ENCODE measurements around the gene SNAPC4. TPM values are rescaled to one million over a fixed set of nuclear protein-coding genes. Genes with fewer than 3 reads are reported as not detected.

The SNAPC4 gene
- total and polyA plus RNA-seq, 3 donors from 2014 or later = 21.2 to 35.9 (median 29.5) TPM

GRCh38 chr9:136405481-136405880, 5.5 kb upstream of the SNAPC4 start:
- intact Hi-C loops (cut with DNase I; ENCODE audit: low total_unique reads) = no loop called here

GRCh38 chr9:136404801-136405136, 4.8 kb upstream of the SNAPC4 start:
- WGBS, 2 donors = 82 to 91% methylated on average over 5 to 14 of the region's 14 CpGs
- DNase-seq = no peak
- intact Hi-C loops (cut with DNase I; ENCODE audit: low total_unique reads) = no loop called here
- Histone ChIP-seq H3K4me1 (peaks cover 13% of the 10 kb centered on the region), H3K27me3 (no peaks in the 10 kb centered on the region), H3K36me3 (ENCODE audit: low read depth, missing control alignments) (no peaks in the 10 kb centered on the region), H3K27ac (no peak overlapping the region), H3K4me3 (no peak overlapping the region), H3K9me3 (no peaks in the 10 kb centered on the region)
- TF ChIP-seq, protein P1, sequence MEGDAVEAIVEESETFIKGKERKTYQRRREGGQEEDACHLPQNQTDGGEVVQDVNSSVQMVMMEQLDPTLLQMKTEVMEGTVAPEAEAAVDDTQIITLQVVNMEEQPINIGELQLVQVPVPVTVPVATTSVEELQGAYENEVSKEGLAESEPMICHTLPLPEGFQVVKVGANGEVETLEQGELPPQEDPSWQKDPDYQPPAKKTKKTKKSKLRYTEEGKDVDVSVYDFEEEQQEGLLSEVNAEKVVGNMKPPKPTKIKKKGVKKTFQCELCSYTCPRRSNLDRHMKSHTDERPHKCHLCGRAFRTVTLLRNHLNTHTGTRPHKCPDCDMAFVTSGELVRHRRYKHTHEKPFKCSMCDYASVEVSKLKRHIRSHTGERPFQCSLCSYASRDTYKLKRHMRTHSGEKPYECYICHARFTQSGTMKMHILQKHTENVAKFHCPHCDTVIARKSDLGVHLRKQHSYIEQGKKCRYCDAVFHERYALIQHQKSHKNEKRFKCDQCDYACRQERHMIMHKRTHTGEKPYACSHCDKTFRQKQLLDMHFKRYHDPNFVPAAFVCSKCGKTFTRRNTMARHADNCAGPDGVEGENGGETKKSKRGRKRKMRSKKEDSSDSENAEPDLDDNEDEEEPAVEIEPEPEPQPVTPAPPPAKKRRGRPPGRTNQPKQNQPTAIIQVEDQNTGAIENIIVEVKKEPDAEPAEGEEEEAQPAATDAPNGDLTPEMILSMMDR (IDR thresholded peaks at IDR 0.05) = no peak
- no peak for TF ChIP-seq POLR2A (IDR thresholded peaks at IDR 0.05)

More at GRCh38 chr9:136405481-136405880, 5.5 kb upstream of the SNAPC4 start:
- H3K27ac ChIP-seq = no peak overlapping the region
- H3K9me3 ChIP-seq = no peaks in the 10 kb centered on the region
- H3K36me3 ChIP-seq (ENCODE audit: low read depth, missing control alignments) = no peaks in the 10 kb centered on the region
- no peak overlapping the region for H3K4me3 ChIP-seq
- no peak for DNase-seq
- peaks cover 11% of the 10 kb centered on the region for H3K4me1 ChIP-seq
- 77 to 80% methylated on average over 7 of the region's 7 CpGs for WGBS, 2 donors
- no peaks in the 10 kb centered on the region for H3K27me3 ChIP-seq
- TF ChIP-seq, protein P1 (IDR thresholded peaks at IDR 0.05) = no peak
- TF ChIP-seq POLR2A (IDR thresholded peaks at IDR 0.05) = no peak

- intact Hi-C loops (cut with DNase I; ENCODE audit: low total_unique reads) = no loop called here
- H3K36me3 ChIP-seq (ENCODE audit: low read depth, missing control alignments) = no peaks in the 10 kb centered on the region
- H3K9me3 ChIP-seq = no peaks in the 10 kb centered on the region
- no peaks in the 10 kb centered on the region for H3K27me3 ChIP-seq
- 90 to 92% methylated on average over 15 to 32 of the region's 32 CpGs for WGBS, 2 donors
- peaks cover 8% of the 10 kb centered on the region for H3K4me1 ChIP-seq
- H3K4me3 ChIP-seq = no peak overlapping the region
- TF ChIP-seq POLR2A (IDR thresholded peaks at IDR 0.05) = no peak
- no peak overlapping the region for H3K27ac ChIP-seq
- DNase-seq = no peak
These were observed 4.2 kb upstream of the SNAPC4 start for GRCh38 chr9:136403915-136404800.

- Histone ChIP-seq H3K36me3 (ENCODE audit: low read depth, missing control alignments) (no peaks in the 10 kb centered on the region), H3K4me3 (no peak overlapping the region), H3K27me3 (no peaks in the 10 kb centered on the region), H3K4me1 (peaks cover 13% of the 10 kb centered on the region), H3K27ac (no peak overlapping the region), H3K9me3 (no peaks in the 10 kb centered on the region)
- intact Hi-C loops (cut with DNase I; ENCODE audit: low total_unique reads) = no loop called here
- no peak for TF ChIP-seq POLR2A (IDR thresholded peaks at IDR 0.05)
- TF ChIP-seq, protein P1 (IDR thresholded peaks at IDR 0.05) = no peak
- DNase-seq = no peak
- 90 to 92% methylated on average over 5 of the region's 5 CpGs for WGBS, 2 donors
These were observed 3.6 kb upstream of the SNAPC4 start for GRCh38 chr9:136403538-136403914.

- WGBS, 2 donors = 59 to 67% methylated on average over 13 of the region's 13 CpGs
- Histone ChIP-seq H3K36me3 (ENCODE audit: low read depth, missing control alignments) (no peaks in the 10 kb centered on the region), H3K27ac (no peak overlapping the region), H3K27me3 (no peaks in the 10 kb centered on the region), H3K9me3 (no peaks in the 10 kb centered on the region), H3K4me3 (no peak overlapping the region), H3K4me1 (peaks cover 13% of the 10 kb centered on the region)
- intact Hi-C loops (cut with DNase I; ENCODE audit: low total_unique reads) = no loop called here
- DNase-seq = no peak
- TF ChIP-seq, protein P1 (IDR thresholded peaks at IDR 0.05) = no peak
- no peak for TF ChIP-seq POLR2A (IDR thresholded peaks at IDR 0.05)
These were observed 2.1 kb upstream of the SNAPC4 start for GRCh38 chr9:136402067-136402466.

All from testis (tissue), 3 donors.